ENCODE results near the gene CNIH3.

The CNIH3 gene

GRCh38 chr1:224619209-224619608, 3.1 kb downstream of the CNIH3 start:
- TF ChIP-seq ESRRG (CRISPR knock-in tag; IDR thresholded peaks at IDR 0.05) (no peak), CREB5 (CRISPR knock-in tag; IDR thresholded peaks at IDR 0.05; ENCODE audit: low read depth) (no peak), TCF4 (CRISPR knock-in tag; IDR thresholded peaks at IDR 0.05; ENCODE audit: borderline replicate concordance) (no peak), ZNF70 (CRISPR knock-in tag; IDR thresholded peaks at IDR 0.05) (no peak), PATZ1 (CRISPR knock-in tag; IDR thresholded peaks at IDR 0.05; ENCODE audit: borderline replicate concordance) (no peak), GLIS3 (CRISPR knock-in tag; IDR thresholded peaks at IDR 0.05) (no peak), ISL1 (CRISPR knock-in tag; IDR thresholded peaks at IDR 0.05) (no peak), ZNF565 (CRISPR knock-in tag; conservative IDR thresholded peaks at IDR 0.05; ENCODE audit: low read depth) (no peak), PPARA (CRISPR knock-in tag; IDR thresholded peaks at IDR 0.05; ENCODE audit: borderline replicate concordance) (no peak)

GRCh38 chr1:224620105-224620504, 4.0 kb downstream of the CNIH3 start:
- ATAC-seq: no peak
- TF ChIP-seq PPARA (CRISPR knock-in tag; IDR thresholded peaks at IDR 0.05; ENCODE audit: borderline replicate concordance) (no peak), CSRNP3 (CRISPR knock-in tag; IDR thresholded peaks at IDR 0.05) (no peak), TCF4 (CRISPR knock-in tag; IDR thresholded peaks at IDR 0.05; ENCODE audit: borderline replicate concordance) (no peak), TSHZ2 (CRISPR knock-in tag; IDR thresholded peaks at IDR 0.05) (no peak), ZNF70 (CRISPR knock-in tag; IDR thresholded peaks at IDR 0.05) (no peak)

More at GRCh38 chr1:224619209-224619608, 3.1 kb downstream of the CNIH3 start:
- ATAC-seq: no peak

- no peak for ATAC-seq
- TF ChIP-seq ZFP30 (CRISPR knock-in tag; IDR thresholded peaks at IDR 0.05) (no peak), ZNF8 (CRISPR knock-in tag; IDR thresholded peaks at IDR 0.05) (no peak), ZC3H10 (CRISPR knock-in tag; IDR thresholded peaks at IDR 0.05) (no peak), BACH2 (CRISPR knock-in tag; IDR thresholded peaks at IDR 0.05; ENCODE audit: borderline replicate concordance) (no peak), TOX (CRISPR knock-in tag; IDR thresholded peaks at IDR 0.05; ENCODE audit: borderline replicate concordance) (no peak), POU6F1 (CRISPR knock-in tag; IDR thresholded peaks at IDR 0.05; ENCODE audit: borderline replicate concordance, low read depth) (no peak), CSDC2 (CRISPR knock-in tag; IDR thresholded peaks at IDR 0.05) (no peak), CSRNP3 (CRISPR knock-in tag; IDR thresholded peaks at IDR 0.05) (no peak), PPARA (CRISPR knock-in tag; IDR thresholded peaks at IDR 0.05; ENCODE audit: borderline replicate concordance) (no peak), OSR1 (CRISPR knock-in tag; IDR thresholded peaks at IDR 0.05) (no peak), RARB (CRISPR knock-in tag; IDR thresholded peaks at IDR 0.05) (no peak), SNAI2 (CRISPR knock-in tag; IDR thresholded peaks at IDR 0.05) (no peak), ESRRG (CRISPR knock-in tag; IDR thresholded peaks at IDR 0.05) (no peak), PATZ1 (CRISPR knock-in tag; IDR thresholded peaks at IDR 0.05; ENCODE audit: borderline replicate concordance) (no peak), ARNTL (CRISPR knock-in tag; IDR thresholded peaks at IDR 0.05; ENCODE audit: borderline replicate concordance, low read depth) (no peak), ZNF565 (CRISPR knock-in tag; conservative IDR thresholded peaks at IDR 0.05; ENCODE audit: low read depth) (no peak), CREB5 (CRISPR knock-in tag; IDR thresholded peaks at IDR 0.05; ENCODE audit: low read depth) (no peak)
Measured at GRCh38 chr1:224621813-224622682, 5.9 kb downstream of the CNIH3 start.

Measured in SK-N-SH treated with all-trans-retinoic acid at 6 μM for 48 hours (cell line).